ENCODE results near the gene NFKB1.

The NFKB1 gene

GRCh38 chr4:102494603-102495002, 6.6 kb upstream of the NFKB1 start:
- no peak for DNase-seq (ENCODE audit: low spot score)

GRCh38 chr4:102497986-102498385, 3.2 kb upstream of the NFKB1 start:
- DNase-seq (ENCODE audit: low spot score) = no peak

- no peak for DNase-seq (ENCODE audit: low spot score)
These were observed 835 bp upstream of the NFKB1 start for GRCh38 chr4:102500352-102500695.

GRCh38 chr4:102501447-102501696, 213 bp downstream of the NFKB1 start:
- DNase-seq (ENCODE audit: low spot score) = no peak

- DNase-seq (ENCODE audit: low spot score) = no peak
These were observed 1.3 kb downstream of the NFKB1 start for GRCh38 chr4:102502543-102502818.

GRCh38 chr4:102503301-102503746, 2.2 kb downstream of the NFKB1 start:
- DNase-seq (ENCODE audit: low spot score) = peak; percentile 74

GRCh38 chr4:102503831-102504786, 3.0 kb downstream of the NFKB1 start:
- DNase-seq (ENCODE audit: low spot score) = peak; percentile 50

- DNase-seq (ENCODE audit: low spot score) = peak; percentile 16
These were observed 3.8 kb downstream of the NFKB1 start for GRCh38 chr4:102504941-102505340.

- no peak for DNase-seq (ENCODE audit: low spot score)
These were observed 4.5 kb downstream of the NFKB1 start for GRCh38 chr4:102505708-102506107.

GRCh38 chr4:102506523-102506922, 5.4 kb downstream of the NFKB1 start:
- DNase-seq (ENCODE audit: low spot score) = no peak

- DNase-seq (ENCODE audit: low spot score) = no peak
These were observed 10.9 kb downstream of the NFKB1 start for GRCh38 chr4:102511830-102512605.

- no peak for DNase-seq (ENCODE audit: low spot score)
These were observed 13.3 kb downstream of the NFKB1 start for GRCh38 chr4:102514298-102514964.

GRCh38 chr4:102517753-102518152, 16.6 kb downstream of the NFKB1 start:
- no peak for DNase-seq (ENCODE audit: low spot score)

GRCh38 chr4:102518703-102519131, 17.6 kb downstream of the NFKB1 start:
- DNase-seq (ENCODE audit: low spot score) = no peak

- no peak for DNase-seq (ENCODE audit: low spot score)
These were observed 18.8 kb downstream of the NFKB1 start for GRCh38 chr4:102519925-102520324.

GRCh38 chr4:102521570-102521969, 20.4 kb downstream of the NFKB1 start:
- no peak for DNase-seq (ENCODE audit: low spot score)

GRCh38 chr4:102522031-102522440, 20.9 kb downstream of the NFKB1 start:
- no peak for DNase-seq (ENCODE audit: low spot score)

GRCh38 chr4:102524691-102525090, 23.5 kb downstream of the NFKB1 start:
- no peak for DNase-seq (ENCODE audit: low spot score)

- no peak for DNase-seq (ENCODE audit: low spot score)
These were observed 23.9 kb downstream of the NFKB1 start for GRCh38 chr4:102525097-102525496.

GRCh38 chr4:102525504-102525903, 24.3 kb downstream of the NFKB1 start:
- no peak for DNase-seq (ENCODE audit: low spot score)

- DNase-seq (ENCODE audit: low spot score) = no peak
These were observed 25.4 kb downstream of the NFKB1 start for GRCh38 chr4:102526532-102526931.

- no peak for DNase-seq (ENCODE audit: low spot score)
These were observed 26.6 kb downstream of the NFKB1 start for GRCh38 chr4:102527695-102528283.

GRCh38 chr4:102529977-102530376, 28.8 kb downstream of the NFKB1 start:
- DNase-seq (ENCODE audit: low spot score) = no peak

Measured in NAMALWA (cell line).